D721Med (cell line): Measurements from ENCODE around the gene OPA1.
"Not testable (repeated sequence)": the region's sequence is repeated elsewhere in the genome, so short reads cannot be mapped to it uniquely, and the experiment has no call there.

ENCODE experiments used
- DNase-seq: peaks from one replicate; pipeline ENCODE4 v3.0.0; 2011; ENCODE audit warnings: low spot score; ENCODE audit not compliant: insufficient read length
- FAIRE-seq: peaks from 2 replicates; lab custom pipeline; 2011; peaks lifted over from hg19 to GRCh38; lab: Jason Lieb, UNC
- TF ChIP-seq, protein P1 (sequence below): IDR thresholded peaks from 2 replicates; pipeline ENCODE4 v1.5.1; 2012; ENCODE audit warnings: mild to moderate bottlenecking, control low read depth; ENCODE audit not compliant: insufficient read depth; ENCODE audit errors: missing control alignments

OPA1 gene

GRCh38 chr3:193598202-193598601 lies 5.2 kb downstream of the OPA1 start:
- DNase-seq (no peak), FAIRE-seq (no peak)
- TF ChIP-seq, protein P1, sequence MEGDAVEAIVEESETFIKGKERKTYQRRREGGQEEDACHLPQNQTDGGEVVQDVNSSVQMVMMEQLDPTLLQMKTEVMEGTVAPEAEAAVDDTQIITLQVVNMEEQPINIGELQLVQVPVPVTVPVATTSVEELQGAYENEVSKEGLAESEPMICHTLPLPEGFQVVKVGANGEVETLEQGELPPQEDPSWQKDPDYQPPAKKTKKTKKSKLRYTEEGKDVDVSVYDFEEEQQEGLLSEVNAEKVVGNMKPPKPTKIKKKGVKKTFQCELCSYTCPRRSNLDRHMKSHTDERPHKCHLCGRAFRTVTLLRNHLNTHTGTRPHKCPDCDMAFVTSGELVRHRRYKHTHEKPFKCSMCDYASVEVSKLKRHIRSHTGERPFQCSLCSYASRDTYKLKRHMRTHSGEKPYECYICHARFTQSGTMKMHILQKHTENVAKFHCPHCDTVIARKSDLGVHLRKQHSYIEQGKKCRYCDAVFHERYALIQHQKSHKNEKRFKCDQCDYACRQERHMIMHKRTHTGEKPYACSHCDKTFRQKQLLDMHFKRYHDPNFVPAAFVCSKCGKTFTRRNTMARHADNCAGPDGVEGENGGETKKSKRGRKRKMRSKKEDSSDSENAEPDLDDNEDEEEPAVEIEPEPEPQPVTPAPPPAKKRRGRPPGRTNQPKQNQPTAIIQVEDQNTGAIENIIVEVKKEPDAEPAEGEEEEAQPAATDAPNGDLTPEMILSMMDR, result no peak

DNA sequence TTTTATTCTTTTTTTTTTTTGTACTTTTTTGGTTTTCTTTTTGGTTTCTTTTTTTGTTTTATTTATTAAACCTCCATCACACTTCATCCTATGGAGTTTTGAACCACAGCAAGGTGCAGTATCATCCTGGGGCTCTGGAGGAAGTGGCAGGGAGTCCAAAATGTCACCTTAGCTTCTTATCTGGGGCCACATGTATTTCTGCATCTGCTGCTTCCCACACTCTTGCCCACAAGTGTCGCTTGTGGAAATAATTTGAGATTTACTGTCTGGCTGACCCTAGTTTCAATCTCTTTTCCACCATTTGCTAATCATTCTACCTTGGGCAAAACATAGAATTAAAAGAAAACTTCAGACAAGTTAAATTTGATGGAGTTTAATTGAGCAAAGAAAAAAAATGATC lies 6.4 kb downstream of the OPA1 start:
- DNase-seq (no peak), FAIRE-seq (no peak)
- TF ChIP-seq, protein P1, result no peak

- TF ChIP-seq, protein P1, result peak; percentile 57
- FAIRE-seq (no peak), DNase-seq (no peak)
These were observed 12.9 kb downstream of the OPA1 start for GRCh38 chr3:193605876-193606275.

DNA sequence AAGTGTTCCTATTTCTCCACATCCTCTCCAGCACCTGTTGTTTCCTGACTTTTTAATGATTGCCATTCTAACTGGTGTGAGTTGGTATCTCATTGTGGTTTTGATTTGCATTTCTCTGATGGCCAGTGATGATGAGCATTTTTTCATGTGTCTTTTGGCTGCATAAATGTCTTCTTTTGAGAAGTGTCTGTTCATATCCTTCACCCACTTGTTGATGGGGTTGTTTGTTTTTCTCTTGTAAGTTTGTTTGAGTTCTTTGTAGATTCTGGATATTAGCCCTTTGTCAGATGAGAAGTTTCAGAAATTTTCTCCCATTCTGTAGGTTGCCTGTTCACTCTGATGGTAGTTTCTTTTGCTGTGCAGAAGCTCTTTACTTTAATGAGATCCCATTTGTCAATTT lies 13.9 kb downstream of the OPA1 start:
- FAIRE-seq, DNase-seq: not testable (repeated sequence)

DNA sequence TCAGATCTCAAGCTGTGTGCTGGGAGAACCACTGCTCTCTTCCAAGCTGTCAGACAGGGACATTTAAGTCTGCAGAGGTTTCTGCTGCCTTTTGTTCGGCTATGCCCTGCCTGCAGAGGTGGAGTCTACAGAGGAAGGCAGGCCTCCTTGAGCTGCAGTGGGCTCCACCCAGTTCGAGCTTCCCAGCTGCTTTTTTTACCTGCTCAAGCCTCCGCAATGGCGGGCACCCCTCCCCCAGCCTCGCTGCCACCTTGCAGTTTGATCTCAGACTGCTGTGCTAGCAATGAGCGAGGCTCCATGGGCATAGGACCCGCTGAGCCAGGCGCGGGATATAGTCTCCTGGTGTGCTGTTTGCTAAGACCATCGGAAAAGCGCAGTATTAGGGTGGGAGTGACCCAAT lies 17.5 kb downstream of the OPA1 start:
- FAIRE-seq, DNase-seq: not testable (repeated sequence)

- DNase-seq (no peak), FAIRE-seq (no peak)
- TF ChIP-seq, protein P1, result no peak
These were observed 21.4 kb downstream of the OPA1 start for GRCh38 chr3:193614430-193614829.

GRCh38 chr3:193617628-193618027 lies 24.6 kb downstream of the OPA1 start:
- peak; percentile 60 for FAIRE-seq
- TF ChIP-seq, protein P1, result no peak

GRCh38 chr3:193620057-193620456 lies 27.0 kb downstream of the OPA1 start:
- no peak for DNase-seq
- no peak for FAIRE-seq
- TF ChIP-seq, protein P1, result no peak

More at GRCh38 chr3:193617628-193618027, 24.6 kb downstream of the OPA1 start:
- no peak for DNase-seq
